GM21529 (cell line): ENCODE data around the gene KCNQ1.
"Not testable (repeated sequence)": the region's sequence is repeated elsewhere in the genome, so short reads cannot be mapped to it uniquely, and the experiment has no call there.

Source experiments
- ATAC-seq: cut with Tn5 transposase; IDR thresholded peaks from one replicate; pipeline ENCODE4 v1.9.1; 2021; ENCODE audit not compliant: unreplicated experiment

The KCNQ1 gene

DNA sequence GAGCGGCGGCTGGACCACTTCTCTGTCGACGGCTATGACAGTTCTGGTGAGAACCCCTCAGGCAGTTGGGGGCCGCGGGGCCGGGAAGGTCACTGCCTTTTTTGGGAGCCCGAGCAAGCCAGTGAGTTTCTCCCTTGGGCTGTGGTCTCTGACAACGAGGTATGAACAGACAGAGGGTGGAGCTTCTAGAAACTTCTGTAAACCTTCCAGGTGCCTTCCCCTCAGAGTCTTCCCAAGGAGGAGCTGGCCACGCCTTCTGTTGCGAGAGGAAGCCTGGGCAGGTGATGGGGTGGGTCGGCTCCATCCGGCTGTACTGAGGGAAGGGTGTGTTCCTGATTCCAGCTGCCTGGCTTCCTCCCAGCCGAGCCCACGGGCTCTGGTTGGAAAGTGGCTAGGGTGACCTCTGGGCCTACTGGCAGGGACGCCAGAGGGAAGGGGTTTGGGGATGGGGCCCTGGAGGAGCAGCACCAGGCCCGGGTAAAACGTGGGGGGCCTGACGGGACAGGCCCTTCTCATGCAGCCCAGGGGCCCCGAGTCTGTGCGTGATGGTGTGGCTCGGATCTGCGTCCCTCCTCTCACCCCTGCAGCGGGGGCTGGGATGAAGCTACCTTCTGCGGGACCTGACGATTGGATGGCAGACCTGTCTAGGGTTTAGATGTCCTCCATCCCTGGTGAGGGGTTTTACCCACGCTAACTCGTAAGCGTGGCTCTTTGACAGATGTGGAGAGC is 144.2 kb downstream of the KCNQ1 start:
- no peak for ATAC-seq

- no peak for ATAC-seq
Observed at GRCh38 chr11:2589538-2589934, 144.7 kb downstream of the KCNQ1 start.

DNA sequence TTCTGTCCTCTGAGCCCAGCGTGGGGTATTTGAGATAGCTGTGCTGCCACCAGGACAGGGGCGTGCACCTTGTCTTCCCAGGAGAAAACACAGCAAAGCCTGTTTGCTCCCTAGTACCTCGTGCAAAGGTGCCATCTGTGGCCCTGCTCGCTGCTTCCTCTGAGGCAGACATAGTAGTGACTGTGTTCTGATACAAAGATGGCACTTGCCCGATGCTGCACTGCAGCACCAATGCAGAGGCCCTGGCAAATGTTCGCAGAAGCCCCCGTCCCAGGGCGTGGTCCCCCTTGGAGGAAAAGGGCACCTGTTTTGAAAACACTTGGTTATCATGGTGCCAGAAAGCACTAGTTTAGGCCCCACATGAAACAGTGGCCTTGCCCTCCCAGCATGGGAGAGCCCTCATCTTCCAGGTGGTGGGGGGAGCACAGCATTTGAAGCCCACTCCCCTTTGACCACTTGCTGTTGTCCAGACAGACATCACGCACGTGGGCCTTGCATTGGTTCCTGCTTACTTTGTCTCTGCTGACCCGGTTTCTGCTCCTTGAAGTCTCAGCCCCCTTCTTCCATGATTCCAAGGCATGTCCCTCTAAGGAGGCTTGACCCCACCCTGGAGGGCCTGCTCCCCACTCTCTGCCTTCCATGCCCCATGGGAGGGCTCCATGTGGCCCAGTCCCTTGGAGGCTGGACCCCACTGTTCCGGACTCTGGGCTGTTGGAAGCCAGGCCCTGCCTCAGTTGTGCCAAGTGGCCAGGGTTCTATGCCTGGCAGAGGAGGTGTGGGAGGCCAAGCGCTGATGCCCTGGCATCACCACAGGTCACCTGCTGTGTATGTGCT is 145.5 kb downstream of the KCNQ1 start:
- no peak for ATAC-seq

DNA sequence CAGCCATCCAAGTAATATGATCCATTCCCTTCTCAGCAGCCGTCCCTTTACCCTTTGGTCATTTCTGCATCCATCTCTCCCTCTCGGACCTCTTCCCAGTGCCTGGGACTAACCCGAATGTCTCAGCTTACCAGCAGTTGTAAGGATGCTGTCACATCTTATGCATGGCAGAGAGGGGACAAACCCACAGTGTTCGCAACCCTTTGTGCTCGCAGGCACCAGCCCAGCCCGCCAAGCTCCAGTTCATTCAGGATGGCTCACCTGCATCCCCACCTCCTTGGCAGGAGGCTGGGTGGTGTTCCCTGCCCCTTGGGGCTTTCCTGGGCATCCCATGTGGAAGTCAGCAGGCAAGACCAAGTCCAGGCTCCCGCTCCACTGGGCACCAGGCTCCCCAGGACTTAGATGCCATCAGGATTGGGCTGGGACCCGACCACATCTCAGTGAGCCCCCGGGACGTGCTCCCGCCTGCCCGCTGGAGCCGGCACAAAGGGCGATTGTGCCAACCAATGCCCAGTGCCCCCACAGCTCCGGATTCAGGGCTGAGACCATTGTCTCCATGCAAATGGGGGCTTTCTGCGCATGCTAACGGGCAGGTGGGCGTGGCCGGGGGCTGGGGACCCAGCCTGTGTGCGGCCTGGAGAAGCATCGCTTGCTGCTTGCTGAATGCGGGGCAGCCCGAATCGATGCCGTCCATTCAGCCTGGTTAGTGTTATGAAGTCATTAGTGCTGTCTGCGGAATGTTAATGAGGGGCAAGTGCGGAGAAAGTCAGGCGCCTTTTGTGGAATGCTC is 146.4 kb downstream of the KCNQ1 start:
- no peak for ATAC-seq

DNA sequence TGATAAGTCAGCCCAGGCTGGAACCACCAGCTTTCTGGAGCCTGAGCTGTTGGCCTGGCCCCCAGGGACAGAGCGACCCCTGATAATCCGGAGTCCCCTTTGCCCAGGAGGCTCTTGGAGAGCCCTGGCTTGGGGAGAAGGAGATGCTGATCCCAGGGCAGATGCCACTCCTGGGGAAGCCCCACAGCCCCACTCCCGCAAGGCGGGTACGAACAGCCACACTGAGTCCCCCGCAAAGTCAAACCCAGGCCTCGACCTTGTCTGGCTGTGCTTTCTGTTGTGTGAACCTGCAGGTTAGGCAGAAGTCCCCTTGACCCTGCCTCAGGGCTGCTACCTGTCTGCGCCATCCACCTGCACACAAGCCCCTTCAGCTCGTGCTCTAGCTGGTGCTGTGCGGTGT is 147.0 kb downstream of the KCNQ1 start:
- no peak for ATAC-seq

- no peak for ATAC-seq
Observed at GRCh38 chr11:2592559-2593392, 148.0 kb downstream of the KCNQ1 start.

- ATAC-seq, result no peak
Observed at GRCh38 chr11:2593393-2593950, 148.7 kb downstream of the KCNQ1 start.

GRCh38 chr11:2594267-2594666 is 149.5 kb downstream of the KCNQ1 start:
- no peak for ATAC-seq

DNA sequence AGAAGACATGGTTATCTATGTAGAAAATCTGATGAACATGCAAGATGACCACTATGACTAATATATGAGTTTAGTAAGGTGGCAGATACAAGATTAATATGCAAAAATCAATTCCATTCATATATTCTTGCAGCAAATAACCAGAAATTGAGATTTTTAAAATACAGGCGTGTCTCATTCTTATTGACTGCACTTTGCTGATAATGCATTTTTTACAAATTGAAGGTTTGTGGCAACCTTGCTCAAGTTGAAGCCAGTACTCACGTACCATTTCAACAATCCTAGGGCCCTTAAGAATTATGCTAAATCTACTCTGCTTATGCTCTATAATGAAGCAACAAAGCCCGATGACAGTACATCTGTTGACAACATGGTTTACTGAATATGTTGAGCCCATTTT is 150.4 kb downstream of the KCNQ1 start:
- no peak for ATAC-seq

GRCh38 chr11:2599561-2600189 is 154.9 kb downstream of the KCNQ1 start:
- no peak for ATAC-seq

DNA sequence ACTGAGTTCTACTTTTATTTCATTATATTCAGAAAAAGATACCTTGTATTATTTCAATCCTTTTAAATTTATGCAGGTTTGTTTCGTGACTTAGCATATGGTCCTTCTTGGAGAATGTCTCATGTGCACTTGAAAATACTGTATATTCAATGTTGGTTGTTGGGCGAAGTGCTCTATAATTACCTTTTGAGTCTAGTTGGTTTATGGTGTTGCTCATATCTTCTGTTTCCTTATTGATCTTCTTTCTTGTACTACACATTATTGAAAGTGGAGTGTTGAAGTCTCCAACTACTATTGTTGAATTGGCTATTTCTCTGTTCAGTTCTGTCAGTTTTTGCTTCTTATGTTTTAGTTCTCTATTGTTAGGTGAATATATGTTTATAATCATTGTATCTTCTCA is 164.5 kb downstream of the KCNQ1 start:
- no peak for ATAC-seq

DNA sequence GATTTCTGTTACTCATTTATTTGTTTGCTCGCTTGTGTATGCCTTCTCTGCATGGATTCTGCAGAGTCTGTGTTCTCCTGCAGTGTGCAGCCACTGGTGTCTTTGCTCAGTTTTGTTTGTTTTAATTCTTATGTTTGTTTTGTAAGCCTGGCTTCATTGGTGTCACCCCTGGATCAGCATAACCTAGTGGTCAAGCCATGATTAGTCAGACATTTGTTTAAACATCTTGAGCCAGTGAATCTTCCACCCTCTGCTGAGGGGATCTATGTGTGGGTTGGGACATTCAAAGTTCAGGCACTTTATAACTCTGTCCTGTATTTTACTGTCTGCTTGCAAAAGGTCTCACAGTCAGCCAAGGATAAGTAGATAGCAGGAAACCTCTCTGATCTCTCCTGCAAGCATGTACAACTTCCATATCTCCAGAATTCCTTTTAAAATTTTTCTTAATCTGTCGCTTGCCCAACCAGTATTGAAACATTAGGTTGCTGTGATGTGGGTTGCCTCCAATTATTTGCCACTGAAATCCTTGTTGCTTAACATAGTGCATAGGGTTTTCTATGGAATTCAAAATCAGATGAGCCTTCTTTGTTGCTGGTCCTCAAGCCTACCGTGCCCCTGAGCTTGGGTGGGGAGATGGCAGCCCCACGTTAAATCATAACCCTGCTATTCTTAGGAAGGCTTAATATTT is 168.2 kb downstream of the KCNQ1 start:
- ATAC-seq, result no peak

DNA sequence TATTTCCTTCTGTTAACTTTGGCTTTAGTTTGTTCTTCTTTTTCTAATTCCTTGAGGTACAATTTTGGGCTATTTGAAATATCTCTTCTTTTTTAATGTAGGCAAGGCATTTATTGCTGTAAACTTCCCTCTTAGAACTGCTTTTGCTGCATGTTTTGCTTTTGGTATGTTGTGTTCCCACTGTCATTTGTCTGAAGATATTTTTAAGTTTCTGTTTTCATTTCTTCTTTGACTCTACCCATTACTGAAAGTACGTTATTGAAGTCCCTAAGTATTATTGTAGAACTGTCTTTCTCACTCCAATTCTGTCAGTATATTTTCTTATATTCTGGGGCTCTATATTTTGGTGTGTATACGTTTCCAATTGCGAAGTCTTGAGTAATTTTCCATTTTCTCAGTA is 177.1 kb downstream of the KCNQ1 start:
- peak; percentile 76 for ATAC-seq

- ATAC-seq, result no peak
Observed at GRCh38 chr11:2625183-2625582, 180.4 kb downstream of the KCNQ1 start.

DNA sequence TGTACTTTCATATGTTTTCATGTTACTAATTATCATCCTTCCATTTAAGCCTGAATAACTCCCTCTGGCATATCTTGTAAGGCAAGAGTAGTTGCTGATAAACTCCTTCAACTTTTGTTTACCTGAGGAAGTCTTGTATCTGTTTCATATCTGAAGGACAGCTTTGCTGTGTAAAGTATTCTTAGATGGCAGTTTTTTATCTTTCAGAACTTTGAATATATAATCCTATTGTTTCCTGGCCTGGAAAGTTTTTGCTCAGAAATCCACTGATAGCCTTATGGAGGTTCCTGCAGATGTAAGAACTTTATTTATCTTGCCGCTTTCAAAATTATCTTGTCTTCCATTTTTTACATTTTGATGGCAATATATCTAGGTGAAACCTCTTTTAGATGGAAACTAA is 185.9 kb downstream of the KCNQ1 start:
- no peak for ATAC-seq

GRCh38 chr11:2631161-2631560 is 186.4 kb downstream of the KCNQ1 start:
- no peak for ATAC-seq

DNA sequence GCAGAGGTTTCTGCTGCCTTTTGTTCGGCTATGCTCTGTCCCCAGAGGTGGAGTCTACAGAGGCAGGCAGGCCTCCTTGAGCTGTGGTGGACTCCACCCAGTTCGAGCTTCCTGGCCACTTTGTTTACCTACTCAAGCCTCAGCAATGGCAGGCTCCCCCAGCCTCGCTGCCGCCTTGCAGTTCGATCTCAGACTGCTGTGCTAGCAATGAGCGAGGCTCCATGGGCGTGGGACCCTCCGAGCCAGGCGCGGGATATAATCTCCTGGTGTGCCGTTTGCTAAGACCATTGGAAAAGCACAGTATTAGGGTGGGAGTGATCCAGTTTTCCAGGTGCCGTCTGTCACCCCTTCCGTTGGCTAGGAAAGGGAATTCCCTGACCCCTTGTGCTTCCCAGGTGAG is 195.0 kb downstream of the KCNQ1 start:
- not testable (repeated sequence) for ATAC-seq

DNA sequence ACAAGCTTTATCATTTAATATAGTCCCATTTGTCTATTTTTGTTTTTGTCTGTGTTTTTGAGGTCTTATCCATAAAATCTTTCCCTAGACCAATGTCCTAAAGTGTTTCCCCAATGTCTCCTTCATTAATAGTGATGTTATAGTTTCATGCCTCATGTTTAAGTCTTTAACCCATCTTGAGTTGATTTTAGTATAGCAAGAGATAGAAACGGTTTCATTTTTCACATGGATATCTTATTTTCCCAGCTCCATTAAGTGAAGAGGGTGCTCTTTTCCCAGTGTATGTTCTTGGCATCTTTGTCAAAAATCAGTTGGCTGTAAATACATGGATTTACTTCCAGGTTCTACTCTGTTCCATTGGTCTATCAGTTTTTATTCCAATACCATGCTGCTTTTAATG is 196.8 kb downstream of the KCNQ1 start:
- no peak for ATAC-seq

- no peak for ATAC-seq
Observed at GRCh38 chr11:2643746-2644145, 198.9 kb downstream of the KCNQ1 start.
